ENCODE measurements around the gene TTC39A.

TTC39A gene

GRCh38 chr1:51297401-51298321, 32.7 kb downstream of the TTC39A start:
- no peak for DNase-seq (ENCODE audit: low spot score)

GRCh38 chr1:51296383-51297357, 33.7 kb downstream of the TTC39A start:
- peak; percentile 80 for DNase-seq (ENCODE audit: low spot score)

GRCh38 chr1:51295926-51296325, 34.4 kb downstream of the TTC39A start:
- no peak for DNase-seq (ENCODE audit: low spot score)

GRCh38 chr1:51294566-51295184, 35.7 kb downstream of the TTC39A start:
- peak; percentile 94 for DNase-seq (ENCODE audit: low spot score)

GRCh38 chr1:51293898-51294515, 36.4 kb downstream of the TTC39A start:
- DNase-seq (ENCODE audit: low spot score), result no peak

- DNase-seq (ENCODE audit: low spot score), result no peak
Measured at GRCh38 chr1:51290489-51290847, 39.9 kb downstream of the TTC39A start.

- no peak for DNase-seq (ENCODE audit: low spot score)
Measured at GRCh38 chr1:51289676-51290488, 40.5 kb downstream of the TTC39A start.

- no peak for DNase-seq (ENCODE audit: low spot score)
Measured at GRCh38 chr1:51288578-51288977, 41.8 kb downstream of the TTC39A start.

- DNase-seq (ENCODE audit: low spot score), result no peak
Measured at GRCh38 chr1:51287966-51288365, 42.4 kb downstream of the TTC39A start.

GRCh38 chr1:51285055-51285454, 45.3 kb downstream of the TTC39A start:
- peak; percentile 54 for DNase-seq (ENCODE audit: low spot score)

- peak; percentile 99 for DNase-seq (ENCODE audit: low spot score)
Measured at GRCh38 chr1:51284487-51284954, 45.8 kb downstream of the TTC39A start.

- no peak for DNase-seq (ENCODE audit: low spot score)
Measured at GRCh38 chr1:51283979-51284378, 46.4 kb downstream of the TTC39A start.

- no peak for DNase-seq (ENCODE audit: low spot score)
Measured at GRCh38 chr1:51282605-51283004, 47.8 kb downstream of the TTC39A start.

GRCh38 chr1:51281807-51282206, 48.6 kb downstream of the TTC39A start:
- DNase-seq (ENCODE audit: low spot score), result no peak

- peak; percentile 34 for DNase-seq (ENCODE audit: low spot score)
Measured at GRCh38 chr1:51280321-51280978, 49.9 kb downstream of the TTC39A start.

- no peak for DNase-seq (ENCODE audit: low spot score)
Measured at GRCh38 chr1:51276286-51276685, 54.1 kb downstream of the TTC39A start.

- DNase-seq (ENCODE audit: low spot score), result no peak
Measured at GRCh38 chr1:51274676-51275075, 55.7 kb downstream of the TTC39A start.

- no peak for DNase-seq (ENCODE audit: low spot score)
Measured at GRCh38 chr1:51272916-51273315, 57.4 kb downstream of the TTC39A start.

- no peak for DNase-seq (ENCODE audit: low spot score)
Measured at GRCh38 chr1:51270751-51271150, 59.6 kb downstream of the TTC39A start.

- no peak for DNase-seq (ENCODE audit: low spot score)
Measured at GRCh38 chr1:51268634-51269033, 61.7 kb downstream of the TTC39A start.
